PC-9 (cell line): ENCODE results near the gene KAZALD1. TPM values are rescaled to one million over a fixed set of nuclear protein-coding genes. Genes with fewer than 3 reads are reported as not detected.

Source experiments
- BruUV-seq: library from RNA; stranded (reverse); fragments of 400-500 nt; replicated peaks from 2 replicates; lab custom pipeline; 2021; lab: Mats Ljungman, UMichigan
- CTCF ChIA-PET: fragments of 300-600 bp; sonication (Branson Sonifier 250); formaldehyde crosslinking; loops from one replicate; lab custom pipeline; 2022; ENCODE audit warnings: antibody characterized with exemption; lab: Charles Lee
- POLR2A ChIA-PET: fragments of 300-600 bp; sonication (Branson Sonifier 250); formaldehyde crosslinking; loops from one replicate; lab custom pipeline; 2022; ENCODE audit warnings: antibody characterized with exemption; ENCODE audit not compliant: unreplicated experiment; lab: Charles Lee
- DNase-seq, 2 experiments: peaks; one replicate each; pipeline versions ENCODE4 v3.0.0 to v3.0.0-alpha.2; 2015 to 2022; ENCODE audit warnings: mixed read lengths in 1 of 2
- H2AFZ ChIP-seq: fragments of 200-600 bp; sonication (generic); 2 replicates; pipeline ENCODE4 v1.8.1; 2017; ENCODE audit warnings: antibody characterized with exemption
- H3F3A ChIP-seq: fragments of 200-600 bp; sonication (generic); 2 replicates; pipeline ENCODE4 v1.8.1; 2017; ENCODE audit warnings: antibody characterized with exemption, mild to moderate bottlenecking, low read depth; ENCODE audit not compliant: insufficient read depth
- H3K27ac ChIP-seq: fragments of 200-600 bp; sonication (generic); 2 replicates; pipeline ENCODE4 v1.6.1; 2016; ENCODE audit warnings: mixed run types
- H3K27me3 ChIP-seq: fragments of 200-600 bp; sonication (generic); 2 replicates; pipeline ENCODE4 v1.6.1; 2016; ENCODE audit warnings: low read depth, mixed run types; ENCODE audit not compliant: insufficient read depth
- H3K36me3 ChIP-seq: fragments of 200-600 bp; sonication (generic); 2 replicates; pipeline ENCODE4 v1.6.1; 2016; ENCODE audit warnings: low read depth, mixed run types
- H3K4me1 ChIP-seq: fragments of 200-600 bp; sonication (generic); replicated peaks from 2 replicates; pipeline ENCODE4 v1.6.1; 2016; ENCODE audit warnings: mixed run types; ENCODE audit not compliant: insufficient read depth
- H3K4me2 ChIP-seq: fragments of 200-600 bp; sonication (generic); 2 replicates; pipeline ENCODE4 v1.6.1; 2017; ENCODE audit warnings: mixed run types
- H3K4me3 ChIP-seq: fragments of 200-600 bp; sonication (generic); 2 replicates; pipeline ENCODE4 v1.6.1; 2016; ENCODE audit warnings: mixed run types
- H3K79me2 ChIP-seq: fragments of 200-600 bp; sonication (generic); 2 replicates; pipeline ENCODE4 v1.6.1; 2017; ENCODE audit warnings: low read depth, mixed run types
- H3K9me2 ChIP-seq: fragments of 200-600 bp; sonication (generic); 2 replicates; pipeline ENCODE4 v1.8.1; 2017; ENCODE audit warnings: mild to moderate bottlenecking; ENCODE audit not compliant: insufficient read depth
- H3K9me3 ChIP-seq: fragments of 200-600 bp; sonication (generic); 2 replicates; pipeline ENCODE4 v1.8.1; 2016; ENCODE audit warnings: low read depth; ENCODE audit not compliant: insufficient read depth
- H4K20me1 ChIP-seq: fragments of 200-600 bp; sonication (generic); 2 replicates; pipeline ENCODE4 v1.8.1; 2017; ENCODE audit not compliant: insufficient read depth
- CTCF ChIP-seq: fragments of 200-600 bp; sonication (generic); conservative IDR thresholded peaks from 2 replicates; pipeline ENCODE4 v1.6.1; 2017; ENCODE audit warnings: mixed run types, antibody characterized with exemption, mild to moderate bottlenecking, moderate library complexity
- EZH2 ChIP-seq: fragments of 200-600 bp; sonication (generic); IDR thresholded peaks from 2 replicates; pipeline ENCODE4 v1.8.0; 2017; ENCODE audit warnings: antibody characterized with exemption, low read depth
- intact Hi-C: fragments of 100-400 bp; cut with micrococcal nuclease; formaldehyde crosslinking; loops from one replicate; pipeline ENCODE4 v1.10.0; 2022; ENCODE audit not compliant: unreplicated experiment
- total RNA-seq: library from RNA; stranded (reverse); gene quantifications from 2 replicates; pipeline ENCODE4 v1.2.3, GENCODE V29; 2021

KAZALD1 gene
- total RNA-seq, 1 experiment from 2014 or later, result 19.7 TPM

GRCh38 chr10:101064415-101065030 is 2.7 kb downstream of the KAZALD1 start:
- no peaks in the 10 kb centered on the region for H3K9me3 ChIP-seq
- no peak for DNase-seq
- POLR2A ChIA-PET, result interaction anchor here (0.6 kb wide), 1 partner anchor 36 kb away, joined by 4 read pairs; no protein-coding TSS in a partner anchor
- H4K20me1 ChIP-seq, result no peaks in the 10 kb centered on the region
- intact Hi-C loops, result loop anchor here (5.0 kb wide), 1 partner anchor 32 kb away; the partner anchor contains the start of genes PDZD7 and SFXN3
- no peak overlapping the region for H3K4me2 ChIP-seq
- H3K4me1 ChIP-seq, result peaks cover 18% of the 10 kb centered on the region
- H2AFZ ChIP-seq, result no peak overlapping the region
- H3K4me3 ChIP-seq, result no peak overlapping the region
- peaks cover 25% of the 10 kb centered on the region for H3F3A ChIP-seq
- no peaks in the 10 kb centered on the region for H3K27me3 ChIP-seq
- CTCF ChIA-PET, result no interaction called here
- H3K36me3 ChIP-seq, result no peaks in the 10 kb centered on the region
- H3K79me2 ChIP-seq, result peaks cover 24% of the 10 kb centered on the region
- no peak overlapping the region for H3K27ac ChIP-seq
- H3K9me2 ChIP-seq, result no peaks in the 10 kb centered on the region
- no peak for TF ChIP-seq CTCF
- no peak for TF ChIP-seq EZH2
- BruUV-seq, result no TSS peak

- no TSS peak for BruUV-seq
- Histone ChIP-seq H3K9me2 (no peaks in the 10 kb centered on the region), H2AFZ (peak overlapping the region; percentile 85), H3F3A (peaks cover 18% of the 10 kb centered on the region), H3K79me2 (peaks cover 15% of the 10 kb centered on the region; the same call in 1 of the 2 replicates), H3K27me3 (no peaks in the 10 kb centered on the region), H3K36me3 (no peaks in the 10 kb centered on the region), H3K27ac (no peak overlapping the region), H3K4me2 (peak overlapping the region; percentile 95), H4K20me1 (no peaks in the 10 kb centered on the region), H3K9me3 (no peaks in the 10 kb centered on the region), H3K4me3 (peak overlapping the region; percentile 82; the same call in 1 of the 2 replicates), H3K4me1 (peaks cover 16% of the 10 kb centered on the region)
- DNase-seq, result no peak
- TF ChIP-seq EZH2 (no peak), CTCF (no peak)
- intact Hi-C loops, result loop anchor here (1.0 to 5.0 kb wide), 2 partner anchors 23 to 33 kb away; partner anchors contain the start of genes PDZD7 and SFXN3
- ChIA-PET POLR2A (interaction anchor here (0.6 kb wide), 1 partner anchor 37 kb away, joined by 4 read pairs; no protein-coding TSS in a partner anchor), CTCF (no interaction called here)
Observed at GRCh38 chr10:101065481-101066145, 3.8 kb downstream of the KAZALD1 start.

- intact Hi-C loops, result loop anchor here (1.0 to 5.0 kb wide), 2 partner anchors 24 to 34 kb away; partner anchors contain the start of genes PDZD7 and SFXN3
- peaks cover 16% of the 10 kb centered on the region for H3K4me1 ChIP-seq
Observed at GRCh38 chr10:101066146-101066895, 4.5 kb downstream of the KAZALD1 start.

More at GRCh38 chr10:101066146-101066895, 4.5 kb downstream of the KAZALD1 start:
- H3K4me2 ChIP-seq, result peak overlapping the region; percentile 95
- peak overlapping the region; percentile 34; the same call in 1 of the 2 replicates for H3K27ac ChIP-seq
- CTCF ChIA-PET, result interaction anchor here (0.6 to 1.5 kb wide), 4 partner anchors 52 to 1058 kb away, joined by 3 to 13 read pairs (median 4); no protein-coding TSS in a partner anchor
- H2AFZ ChIP-seq, result peak overlapping the region; percentile 85
- peak; percentile 60 to 78 for DNase-seq
- H4K20me1 ChIP-seq, result no peaks in the 10 kb centered on the region
- POLR2A ChIA-PET, result interaction anchor here (0.6 kb wide), 1 partner anchor 19 kb away, joined by 4 read pairs; no protein-coding TSS in a partner anchor
- no peaks in the 10 kb centered on the region for H3K36me3 ChIP-seq
- H3K4me3 ChIP-seq, result peak overlapping the region; percentile 82
- peaks cover 18% of the 10 kb centered on the region for H3F3A ChIP-seq
- H3K79me2 ChIP-seq, result peaks cover 15% of the 10 kb centered on the region; the same call in 1 of the 2 replicates
- no peaks in the 10 kb centered on the region for H3K27me3 ChIP-seq
- TF ChIP-seq CTCF, result peak; percentile 47; the same call in 1 of the 2 replicates
- TF ChIP-seq EZH2, result no peak
- H3K9me3 ChIP-seq, result no peaks in the 10 kb centered on the region
- no TSS peak for BruUV-seq
- H3K9me2 ChIP-seq, result no peaks in the 10 kb centered on the region
